Subcutaneous adipose tissue (tissue), 4 donors: ENCODE data around the gene CCDC85B. TPM values are rescaled to one million over a fixed set of nuclear protein-coding genes. Genes with fewer than 3 reads are reported as not detected.

Experiments used
- total RNA-seq, 4 donors: library from RNA; depleted of rRNA; stranded (reverse); fragments of >200 nt; gene quantifications; one replicate each; pipeline ENCODE4 v1.1.0, GENCODE V29; 2016
- TF ChIP-seq, protein P1 (sequence below): fragments of 450-650 bp; IDR thresholded peaks from one replicate; pipeline ENCODE4 v1.5.1; 2016; ENCODE audit warnings: low read depth, mild to moderate bottlenecking, control low read depth, antibody characterized with exemption, moderate library complexity

CCDC85B gene
- total RNA-seq, 4 donors from 2014 or later = 15.7 to 59.9 (median 29.3) TPM

DNA sequence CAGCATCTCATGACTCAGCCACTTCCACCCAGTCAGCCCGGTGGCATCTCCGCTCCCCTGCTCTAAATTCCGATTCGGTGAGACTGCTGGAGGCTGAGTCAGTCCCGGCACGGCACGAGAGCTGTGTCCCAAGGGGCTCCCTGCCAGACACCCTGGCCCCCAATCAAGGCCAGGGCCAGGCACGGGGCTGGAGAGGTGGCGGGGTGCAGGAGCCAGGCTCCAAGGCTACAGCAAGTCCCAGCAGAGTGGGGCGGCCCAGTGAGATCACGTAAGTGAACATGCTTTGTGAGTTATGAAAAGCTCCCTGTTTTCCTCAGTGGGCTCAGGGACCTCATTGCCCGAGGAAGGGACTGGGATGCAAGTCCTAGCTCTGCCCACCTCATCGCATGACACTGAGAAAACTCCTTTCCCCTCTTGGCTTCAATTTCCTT is 25.4 kb downstream of the CCDC85B start:
- TF ChIP-seq, protein P1, sequence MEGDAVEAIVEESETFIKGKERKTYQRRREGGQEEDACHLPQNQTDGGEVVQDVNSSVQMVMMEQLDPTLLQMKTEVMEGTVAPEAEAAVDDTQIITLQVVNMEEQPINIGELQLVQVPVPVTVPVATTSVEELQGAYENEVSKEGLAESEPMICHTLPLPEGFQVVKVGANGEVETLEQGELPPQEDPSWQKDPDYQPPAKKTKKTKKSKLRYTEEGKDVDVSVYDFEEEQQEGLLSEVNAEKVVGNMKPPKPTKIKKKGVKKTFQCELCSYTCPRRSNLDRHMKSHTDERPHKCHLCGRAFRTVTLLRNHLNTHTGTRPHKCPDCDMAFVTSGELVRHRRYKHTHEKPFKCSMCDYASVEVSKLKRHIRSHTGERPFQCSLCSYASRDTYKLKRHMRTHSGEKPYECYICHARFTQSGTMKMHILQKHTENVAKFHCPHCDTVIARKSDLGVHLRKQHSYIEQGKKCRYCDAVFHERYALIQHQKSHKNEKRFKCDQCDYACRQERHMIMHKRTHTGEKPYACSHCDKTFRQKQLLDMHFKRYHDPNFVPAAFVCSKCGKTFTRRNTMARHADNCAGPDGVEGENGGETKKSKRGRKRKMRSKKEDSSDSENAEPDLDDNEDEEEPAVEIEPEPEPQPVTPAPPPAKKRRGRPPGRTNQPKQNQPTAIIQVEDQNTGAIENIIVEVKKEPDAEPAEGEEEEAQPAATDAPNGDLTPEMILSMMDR = no peak

DNA sequence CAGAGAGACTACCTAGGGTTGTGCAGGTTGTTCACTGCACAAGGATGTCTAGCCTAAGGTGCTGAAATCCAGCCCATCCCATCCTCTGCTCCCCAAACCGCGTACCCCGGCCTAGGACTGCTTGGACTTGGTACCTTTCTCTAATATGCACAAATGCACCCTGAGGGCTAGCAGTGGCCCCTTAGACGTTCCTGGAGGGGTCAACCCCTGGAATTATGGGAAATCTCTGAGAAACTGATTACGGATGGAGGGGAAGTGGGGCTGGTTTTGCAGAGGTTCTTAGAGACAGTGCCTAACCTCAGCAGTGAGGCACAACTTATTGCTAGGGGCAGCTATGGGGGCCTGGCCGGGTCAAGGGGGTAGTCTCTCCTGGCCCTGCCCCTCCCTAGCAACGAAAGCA is 25.9 kb downstream of the CCDC85B start:
- TF ChIP-seq, protein P1 = no peak

DNA sequence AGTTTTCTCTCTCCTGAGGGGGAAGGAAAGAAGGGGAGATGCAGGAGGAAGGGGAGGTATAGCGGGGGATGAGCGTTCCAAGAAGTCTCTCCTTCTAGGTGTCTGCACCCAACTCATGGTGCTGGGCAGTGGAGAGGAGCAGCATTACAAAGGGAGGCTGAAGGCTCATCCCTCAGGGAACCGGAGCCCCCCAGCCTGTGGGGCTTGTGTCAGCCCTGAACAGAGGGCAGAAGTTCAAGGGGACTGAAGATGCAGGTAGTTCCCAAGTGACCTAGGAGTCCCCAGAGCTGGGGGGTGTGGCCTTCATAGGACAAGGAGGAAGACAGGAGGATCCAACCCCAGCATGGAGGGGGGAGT is 26.6 kb downstream of the CCDC85B start:
- TF ChIP-seq, protein P1 = no peak

DNA sequence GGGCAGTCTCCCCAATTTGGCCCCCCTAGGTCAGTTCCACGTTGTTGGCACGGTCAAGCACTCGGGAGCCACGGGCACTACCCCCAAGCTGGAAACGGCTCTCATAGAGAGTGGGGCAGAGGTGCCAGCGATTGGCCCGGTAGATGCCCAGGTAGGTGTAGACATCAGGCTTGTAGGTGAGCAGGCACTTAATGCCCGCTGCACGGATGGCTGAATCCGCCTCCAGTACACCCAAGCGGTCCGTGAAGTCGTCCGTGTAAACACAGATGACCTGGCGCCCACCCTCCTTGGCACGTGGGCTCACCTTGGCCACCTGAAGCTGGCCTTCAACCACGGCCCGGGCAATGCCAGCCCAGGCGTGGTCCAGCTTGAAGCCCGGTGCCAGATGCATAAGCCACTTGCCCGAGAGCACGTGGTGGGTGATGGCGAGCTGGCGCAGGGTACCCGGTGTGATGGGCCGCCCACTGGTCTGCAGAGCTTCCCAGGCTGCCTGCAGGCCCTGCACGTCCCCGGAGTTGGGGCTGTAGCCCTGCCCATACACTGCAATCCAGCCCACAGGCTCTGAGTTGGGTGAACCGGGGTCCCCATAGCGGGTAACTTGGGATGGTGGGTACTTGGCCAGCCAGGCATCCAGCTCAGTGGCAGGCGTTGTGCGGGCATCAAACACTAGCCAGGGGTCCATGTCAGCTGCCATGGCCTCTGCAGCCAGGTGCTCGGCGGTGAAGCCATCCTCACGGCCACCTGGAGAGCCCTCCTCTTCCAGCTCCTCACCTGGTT is 27.1 kb downstream of the CCDC85B start:
- TF ChIP-seq, protein P1 = no peak

DNA sequence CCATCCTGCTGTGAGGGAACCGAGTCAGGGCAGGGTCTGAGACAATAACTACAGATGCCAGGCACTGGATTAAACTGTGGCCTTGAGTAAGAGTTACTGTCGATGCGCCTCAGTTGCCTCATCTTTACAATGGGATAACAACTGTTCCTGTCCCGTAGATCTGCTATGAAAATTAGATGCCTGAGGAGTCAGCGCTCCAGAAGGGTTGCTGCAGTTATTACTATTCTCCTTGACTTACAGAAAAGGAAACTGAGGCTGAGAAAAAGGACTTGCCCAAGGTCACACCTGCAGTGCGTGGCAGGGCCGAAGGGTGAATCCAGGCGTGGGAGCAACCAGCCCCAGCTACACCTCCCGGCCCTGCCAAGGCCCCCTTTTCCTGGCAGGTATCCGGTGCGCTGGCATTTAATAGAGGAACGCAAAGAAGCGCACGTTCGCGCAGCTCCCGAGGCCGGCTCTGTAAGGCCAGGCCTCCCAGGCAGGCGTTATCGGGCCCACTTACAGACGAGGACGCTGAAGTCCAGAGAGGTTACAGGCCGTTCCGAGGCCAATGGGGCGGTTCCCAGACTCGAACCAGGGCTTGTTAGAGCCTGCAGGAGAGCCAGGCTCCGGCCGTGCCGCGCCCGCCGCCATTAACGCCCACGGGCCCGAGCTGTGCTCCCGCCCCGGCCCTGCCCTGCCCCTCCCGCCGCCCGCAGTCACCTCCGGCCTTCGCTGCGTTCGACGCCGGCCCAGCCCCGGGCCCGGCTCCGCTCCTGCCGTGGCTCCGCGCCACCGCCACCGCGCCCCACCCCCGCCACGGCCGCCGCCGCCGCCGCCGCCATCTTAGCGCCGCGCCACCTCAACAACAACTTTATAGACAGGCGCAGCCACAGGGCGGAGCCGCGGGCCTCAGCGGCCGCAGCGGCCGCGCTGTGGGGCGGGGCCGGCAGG is 28.0 kb downstream of the CCDC85B start, which contains the start of gene C11orf68:
TSS of gene C11orf68 (minus strand) at position 852 of the 930 bp plus-strand sequence. CDS start at position 821, 31 bp downstream.
- TF ChIP-seq, protein P1 = no peak

DNA sequence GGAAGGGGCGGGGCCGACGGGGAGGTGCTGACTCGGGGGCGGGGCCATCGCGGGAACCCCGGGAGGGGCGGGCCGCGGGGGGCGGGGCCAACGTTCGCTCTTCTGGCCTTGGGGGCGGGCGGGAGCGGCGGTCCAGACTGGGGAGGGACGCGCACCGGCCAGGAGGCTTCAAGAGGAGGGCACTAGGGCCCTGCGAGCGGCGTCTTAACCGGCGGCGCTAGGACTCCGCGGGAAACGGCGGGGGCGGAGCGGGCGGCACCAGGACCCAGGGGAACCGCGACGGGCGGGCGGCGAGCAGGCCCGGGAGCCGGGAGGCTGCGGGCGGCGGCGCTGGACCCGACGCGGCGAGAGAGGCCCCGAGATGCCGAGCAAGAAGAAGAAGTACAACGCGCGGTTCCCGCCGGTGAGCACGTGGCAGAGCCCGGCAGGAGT is 28.7 kb downstream of the CCDC85B start, which contains the start of gene DRAP1:
TSS of gene DRAP1 (plus strand) at position 286 of the 432 bp plus-strand sequence. CDS start at position 362, 76 bp downstream.
- TF ChIP-seq, protein P1 = no peak
